Measurements from ENCODE around the gene PHC2. TPM values are rescaled to one million over a fixed set of nuclear protein-coding genes. Genes with fewer than 3 reads are reported as not detected.
A peak's percentile ranks its signal among the peaks of the same experiment; 100 is the strongest.

Gene PHC2
- total RNA-seq, 1 experiment from 2014 or later: 176 TPM

DNA sequence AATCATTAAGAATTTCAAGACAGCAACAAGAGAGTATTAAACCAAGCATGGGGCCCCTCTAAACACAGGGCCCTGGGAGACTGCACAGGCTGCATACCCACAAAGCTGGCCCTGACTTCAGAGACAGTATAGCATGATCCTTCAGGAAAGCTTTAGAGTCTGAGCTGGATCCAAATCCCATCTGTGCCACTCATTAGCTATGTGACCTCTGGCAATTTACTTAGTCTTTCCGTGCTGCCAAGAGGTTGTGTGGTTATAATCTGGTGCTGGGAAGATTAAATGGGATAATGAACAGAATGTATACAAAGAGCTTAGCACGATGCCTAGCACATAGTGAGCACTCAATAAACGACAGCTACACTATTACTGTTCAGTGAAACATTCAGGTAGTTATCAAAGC, 4.0 kb downstream of the PHC2 start:
- Histone ChIP-seq H3K79me2 (ENCODE audit: insufficient read depth, low read length) (peaks cover 86% of the 10 kb centered on the region), H3K36me3 (ENCODE audit: control insufficient read depth in 1 of 2, insufficient read depth in 2 of 2, low read length in 2 of 2) (peaks cover 8 to 40% of the 10 kb centered on the region in 2 experiments), H3K9me2 (ENCODE audit: insufficient read depth) (no peaks in the 10 kb centered on the region), H3K27me3 (ENCODE audit: insufficient read depth, low read length) (no peaks in the 10 kb centered on the region), H2AFZ (ENCODE audit: low read depth, low read length, poor library complexity, severe bottlenecking) (no peak overlapping the region), H4K20me1 (ENCODE audit: insufficient read depth) (no peaks in the 10 kb centered on the region), H3K27ac (ENCODE audit: low read depth, low read length) (no peak overlapping the region), H3K4me3 (replicated peaks in 1 of 2; ENCODE audit: low read depth in 1 of 2, low read length in 2 of 2) (no peak overlapping the region), H3K4me2 (ENCODE audit: low read length) (peak overlapping the region; percentile 19; the same call in 1 of the 2 replicates), H3K9ac (ENCODE audit: low read length) (no peak overlapping the region), H3K4me1 (ENCODE audit: control insufficient read depth in 1 of 2, insufficient read depth in 2 of 2, low read length in 2 of 2) (peaks cover 52 to 71% of the 10 kb centered on the region in 2 experiments), H3K9me3 (ENCODE audit: control insufficient read depth in 1 of 2, insufficient read depth in 1 of 2, low read depth in 1 of 2, low read length in 2 of 2) (no peaks in the 10 kb centered on the region)
- DNase-seq (ENCODE audit: low read depth, low spot score) (no peak), ATAC-seq (no peak)
- ChIA-PET RAD21 (ENCODE audit: low non-redundant PET in 1 of 2, low total read pairs in 2 of 2, uncharacterized antibody in 2 of 2, unreplicated experiment in 2 of 2) (interaction anchor here in 1 of 2 experiments (0.7 kb wide), 1 partner anchor 89 kb away, joined by 3 read pairs; no protein-coding TSS in a partner anchor), POLR2A (no interaction called here), CTCF (no interaction called here)
- intact Hi-C loops (cut with micrococcal nuclease): no loop called here
- TF ChIP-seq SIN3A (IDR thresholded peaks at IDR 0.05; ENCODE audit: low read depth) (no peak), POLR2AphosphoS5 (IDR thresholded peaks at IDR 0.05; ENCODE audit: low read depth, low read length) (peak; percentile 24; the same call in 1 of the 2 replicates)
- no TSS peak for BruUV-seq (replicated peaks)

DNA sequence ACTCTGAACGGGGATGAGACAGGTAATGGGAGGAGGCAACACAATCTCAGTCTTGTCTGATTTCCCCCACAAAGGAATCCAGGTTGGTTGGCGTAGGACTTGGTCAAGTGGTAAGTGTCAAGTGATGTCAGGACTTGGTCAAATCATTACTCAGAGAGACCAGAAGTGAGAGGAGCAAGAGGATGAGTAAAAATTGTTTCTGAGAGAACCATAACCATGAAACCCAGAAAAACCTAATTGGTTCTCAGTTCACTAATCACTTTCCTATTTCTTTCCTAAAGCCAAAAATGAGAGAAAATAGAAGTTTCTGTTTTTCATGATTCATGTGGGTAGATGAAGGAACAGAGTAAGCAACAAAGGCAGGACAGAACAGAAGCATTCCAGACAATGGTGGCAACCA, 5.0 kb downstream of the PHC2 start:
- no peak for ATAC-seq
- Histone ChIP-seq H2AFZ (ENCODE audit: low read depth, low read length, poor library complexity, severe bottlenecking) (no peak overlapping the region), H4K20me1 (ENCODE audit: insufficient read depth) (no peaks in the 10 kb centered on the region), H3K36me3 (ENCODE audit: control insufficient read depth in 1 of 2, insufficient read depth in 2 of 2, low read length in 2 of 2) (peaks cover 11 to 48% of the 10 kb centered on the region in 2 experiments), H3K4me1 (ENCODE audit: control insufficient read depth in 1 of 2, insufficient read depth in 2 of 2, low read length in 2 of 2) (peaks cover 45 to 72% of the 10 kb centered on the region in 2 experiments), H3K9ac (ENCODE audit: low read length) (no peak overlapping the region), H3K79me2 (ENCODE audit: insufficient read depth, low read length) (peaks cover 96% of the 10 kb centered on the region), H3K9me2 (ENCODE audit: insufficient read depth) (no peaks in the 10 kb centered on the region), H3K4me2 (ENCODE audit: low read length) (peak overlapping the region; percentile 4; the same call in 1 of the 2 replicates), H3K9me3 (ENCODE audit: control insufficient read depth in 1 of 2, insufficient read depth in 1 of 2, low read depth in 1 of 2, low read length in 2 of 2) (no peaks in the 10 kb centered on the region), H3K27me3 (ENCODE audit: insufficient read depth, low read length) (no peaks in the 10 kb centered on the region), H3K4me3 (replicated peaks in 1 of 2; ENCODE audit: low read depth in 1 of 2, low read length in 2 of 2) (no peak overlapping the region), H3K27ac (ENCODE audit: low read depth, low read length) (no peak overlapping the region)
- ChIA-PET POLR2A (no interaction called here), CTCF (no interaction called here), RAD21 (ENCODE audit: low non-redundant PET in 1 of 2, low total read pairs in 2 of 2, uncharacterized antibody in 2 of 2, unreplicated experiment in 2 of 2) (no interaction called here)
- intact Hi-C loops (cut with micrococcal nuclease): no loop called here
- no TSS peak for BruUV-seq (replicated peaks)
- 0 out of 2 replicates have a peak, but pooled peaks have one; percentile 2 for TF ChIP-seq SP1 (IDR thresholded peaks at IDR 0.05; ENCODE audit: low read depth)
- no peak for TF ChIP-seq TCF7L2 (IDR thresholded peaks at IDR 0.05; ENCODE audit: borderline replicate concordance, extremely low read depth, insufficient read depth, insufficient read length)
- DNase-seq (ENCODE audit: low read depth, low spot score): no peak

Data from HCT116 (cell line).